Mucosa of descending colon (tissue), 3 donors: ENCODE results near the gene ZCCHC3. TPM values are rescaled to one million over a fixed set of nuclear protein-coding genes. Genes with fewer than 3 reads are reported as not detected.
A peak's percentile ranks its signal among the peaks of the same experiment; 100 is the strongest.

ENCODE experiments used
- ATAC-seq: fragments of 200-7000 bp; cut with Tn5 transposase; one replicate; pipeline ENCODE4 v1.9.1; 2020; ENCODE audit warnings: mild to moderate bottlenecking, moderate library complexity
- DNase-seq, 3 donors: peaks; one replicate each; pipeline ENCODE4 v3.0.0-alpha.2; 2020
- H3K36me3 ChIP-seq: fragments of 200-600 bp; one replicate; pipeline ENCODE4 v1.8.0; 2021; ENCODE audit warnings: low read depth, mild to moderate bottlenecking
- H3K4me1 ChIP-seq: fragments of 200-600 bp; one replicate; pipeline ENCODE4 v1.8.0; 2021; ENCODE audit warnings: low read depth, mild to moderate bottlenecking
- H3K4me3 ChIP-seq: fragments of 200-600 bp; one replicate; pipeline ENCODE4 v1.8.0; 2021; ENCODE audit warnings: mild to moderate bottlenecking
- H3K9me3 ChIP-seq: fragments of 200-600 bp; one replicate; pipeline ENCODE4 v1.8.0; 2021; ENCODE audit warnings: mild to moderate bottlenecking
- CTCF ChIP-seq: fragments of 200-600 bp; IDR thresholded peaks from one replicate; pipeline ENCODE4 v1.8.0; 2022; ENCODE audit warnings: antibody characterized with exemption, mild to moderate bottlenecking
- intact Hi-C, 2 donors: fragments of 100-400 bp; cut with DNase I in 1 of 2; cut with micrococcal nuclease in 1 of 2; formaldehyde crosslinking; loops; one replicate each; pipeline versions ENCODE4 v1.11.0 to v1.11.1; 2022; cut with DNase I, micrococcal nuclease
- total RNA-seq, 3 donors: library from RNA; stranded (reverse); fragmentation: NEBNext Ultra II Directional in 2 of 3; extraction: Animal tissue kit (Norgen Biotek cat#: 25700) in 2 of 3; gene quantifications; one replicate each; pipeline versions ENCODE4 v1.2.1 to v1.2.4, GENCODE V29; 2021 to 2023
- donor health status: DM: no; HTN: no; CAD: no; lungs with moderate emphysema.
- donor health status: DM: no; HTN: no; CAD: no.
- donor health status: DM: no; HTN: yes; CAD: no.

Gene ZCCHC3
- total RNA-seq, 3 donors from 2014 or later: 12.0 to 18.7 (median 12.6) TPM

- Histone ChIP-seq H3K4me1 (no peaks in the 10 kb centered on the region), H3K9me3 (no peaks in the 10 kb centered on the region), H3K4me3 (no peak overlapping the region), H3K36me3 (no peaks in the 10 kb centered on the region)
- DNase-seq (no peak), ATAC-seq (no peak)
- intact Hi-C loops: no loop called here
- TF ChIP-seq CTCF: no peak
Measured at GRCh38 chr20:258963-259362, 38.4 kb upstream of the ZCCHC3 start.

DNA sequence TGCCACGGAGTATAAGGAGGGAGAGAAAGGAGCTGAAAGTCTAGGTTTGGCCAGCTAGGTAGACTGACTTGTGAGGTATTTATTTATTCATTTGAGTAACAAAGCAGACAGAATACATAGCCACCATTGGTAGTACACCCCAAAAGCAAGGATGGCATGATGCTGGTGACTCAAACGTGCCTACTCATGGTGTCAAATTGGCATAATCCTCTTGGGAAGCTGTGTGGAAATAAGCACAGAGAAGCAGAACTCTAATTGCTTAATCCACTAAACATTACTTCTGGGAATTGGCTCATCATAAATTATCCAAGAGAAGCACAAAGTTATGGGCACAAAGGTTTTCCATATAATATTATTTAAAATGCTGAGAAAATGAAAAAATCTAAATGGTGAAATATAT lies 37.4 kb upstream of the ZCCHC3 start:
- ATAC-seq: no peak
- no peak for TF ChIP-seq CTCF
- H3K36me3 ChIP-seq: no peaks in the 10 kb centered on the region
- no peaks in the 10 kb centered on the region for H3K4me1 ChIP-seq
- DNase-seq: no peak
- intact Hi-C loops: no loop called here
- H3K4me3 ChIP-seq: no peak overlapping the region
- no peaks in the 10 kb centered on the region for H3K9me3 ChIP-seq

GRCh38 chr20:263701-264100 lies 33.7 kb upstream of the ZCCHC3 start:
- DNase-seq: no peak
- intact Hi-C loops: no loop called here
- Histone ChIP-seq H3K4me1 (no peaks in the 10 kb centered on the region), H3K36me3 (no peaks in the 10 kb centered on the region), H3K4me3 (no peak overlapping the region), H3K9me3 (no peaks in the 10 kb centered on the region)
- ATAC-seq: no peak
- no peak for TF ChIP-seq CTCF

- no peaks in the 10 kb centered on the region for H3K4me1 ChIP-seq
- no peaks in the 10 kb centered on the region for H3K36me3 ChIP-seq
- no peaks in the 10 kb centered on the region for H3K9me3 ChIP-seq
- H3K4me3 ChIP-seq: no peak overlapping the region
- TF ChIP-seq CTCF: peak; percentile 96
- peak; percentile 99 for ATAC-seq
- intact Hi-C loops: no loop called here
- peak; percentile 85 to 92 (median 88) for DNase-seq
Measured at GRCh38 chr20:266596-267562, 30.5 kb upstream of the ZCCHC3 start.

GRCh38 chr20:270517-270916 lies 26.9 kb upstream of the ZCCHC3 start:
- intact Hi-C loops: no loop called here
- no peak for ATAC-seq
- DNase-seq: no peak
- Histone ChIP-seq H3K36me3 (no peaks in the 10 kb centered on the region), H3K4me3 (no peak overlapping the region), H3K9me3 (no peaks in the 10 kb centered on the region), H3K4me1 (no peaks in the 10 kb centered on the region)
- TF ChIP-seq CTCF: no peak
